ENCODE measurements around the gene TRPM2. TPM values are rescaled to one million over a fixed set of nuclear protein-coding genes. Genes with fewer than 3 reads are reported as not detected.

TRPM2 gene
- total RNA-seq, 4 donors from 2014 or later: 1.0 to 3.3 (median 3.1) TPM

GRCh38 chr21:44480200-44481053 is 127.0 kb downstream of the TRPM2 start:
- peaks cover 28% of the 10 kb centered on the region for H3K27me3 ChIP-seq
- H3K4me1 ChIP-seq: no peaks in the 10 kb centered on the region
- no peak for TF ChIP-seq POLR2AphosphoS5 (IDR thresholded peaks at IDR 0.05)
- no peak for TF ChIP-seq POLR2A (IDR thresholded peaks at IDR 0.05)
- TF ChIP-seq, protein P1, sequence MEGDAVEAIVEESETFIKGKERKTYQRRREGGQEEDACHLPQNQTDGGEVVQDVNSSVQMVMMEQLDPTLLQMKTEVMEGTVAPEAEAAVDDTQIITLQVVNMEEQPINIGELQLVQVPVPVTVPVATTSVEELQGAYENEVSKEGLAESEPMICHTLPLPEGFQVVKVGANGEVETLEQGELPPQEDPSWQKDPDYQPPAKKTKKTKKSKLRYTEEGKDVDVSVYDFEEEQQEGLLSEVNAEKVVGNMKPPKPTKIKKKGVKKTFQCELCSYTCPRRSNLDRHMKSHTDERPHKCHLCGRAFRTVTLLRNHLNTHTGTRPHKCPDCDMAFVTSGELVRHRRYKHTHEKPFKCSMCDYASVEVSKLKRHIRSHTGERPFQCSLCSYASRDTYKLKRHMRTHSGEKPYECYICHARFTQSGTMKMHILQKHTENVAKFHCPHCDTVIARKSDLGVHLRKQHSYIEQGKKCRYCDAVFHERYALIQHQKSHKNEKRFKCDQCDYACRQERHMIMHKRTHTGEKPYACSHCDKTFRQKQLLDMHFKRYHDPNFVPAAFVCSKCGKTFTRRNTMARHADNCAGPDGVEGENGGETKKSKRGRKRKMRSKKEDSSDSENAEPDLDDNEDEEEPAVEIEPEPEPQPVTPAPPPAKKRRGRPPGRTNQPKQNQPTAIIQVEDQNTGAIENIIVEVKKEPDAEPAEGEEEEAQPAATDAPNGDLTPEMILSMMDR (IDR thresholded peaks at IDR 0.05): no peak
- H3K9me3 ChIP-seq: no peaks in the 10 kb centered on the region
- ATAC-seq: no peak
- WGBS, 2 donors (ENCODE audit: low coverage in 1 of 2): 14 to 80% methylated on average over 2 to 6 of the region's 16 CpGs
- H3K27ac ChIP-seq: no peak overlapping the region
- H3K36me3 ChIP-seq: peaks cover 0 to 16% of the 10 kb centered on the region in 2 donors
- H3K4me3 ChIP-seq: no peak overlapping the region

DNA sequence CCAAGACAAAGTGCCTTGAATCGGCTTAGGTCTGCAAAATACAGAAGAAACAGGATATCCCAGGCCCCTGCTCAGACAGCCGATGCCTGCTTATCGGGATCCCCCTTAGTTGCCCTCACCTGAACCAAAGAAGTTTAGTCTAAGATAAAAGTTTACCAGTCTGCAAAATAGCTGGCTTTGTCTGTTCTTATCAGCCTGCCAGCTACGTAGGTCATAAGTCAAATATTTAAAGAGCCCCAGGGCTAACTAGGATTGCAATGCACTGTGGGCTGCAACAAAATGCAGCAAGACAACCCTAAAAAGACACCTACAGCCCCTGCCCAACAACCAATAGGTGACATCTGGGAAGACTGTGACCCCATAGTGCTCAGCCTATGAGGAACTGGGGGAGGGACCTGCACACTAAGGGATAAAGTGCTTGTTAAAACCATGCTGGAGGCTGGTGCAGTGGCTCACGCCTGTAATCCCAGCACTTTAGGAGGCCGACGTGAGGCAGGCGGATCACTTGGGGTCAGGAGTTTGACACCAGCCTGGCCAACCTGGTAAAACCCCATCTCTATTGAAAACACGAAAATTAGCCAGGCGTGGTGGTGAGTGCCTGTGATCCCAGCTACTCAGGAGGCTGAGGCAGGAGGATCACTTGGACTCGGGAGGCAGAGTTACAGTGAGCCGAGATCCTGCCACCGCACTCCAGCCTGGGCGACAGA is 129.3 kb downstream of the TRPM2 start:
- H3K4me3 ChIP-seq: no peak overlapping the region
- no peaks in the 10 kb centered on the region for H3K4me1 ChIP-seq
- TF ChIP-seq, protein P1 (IDR thresholded peaks at IDR 0.05): no peak
- TF ChIP-seq EP300 (IDR thresholded peaks at IDR 0.05): no peak
- TF ChIP-seq POLR2AphosphoS5 (IDR thresholded peaks at IDR 0.05): no peak
- TF ChIP-seq POLR2A (IDR thresholded peaks at IDR 0.05): no peak
- H3K27me3 ChIP-seq: peaks cover 31% of the 10 kb centered on the region
- 56 to 58% methylated on average over 3 to 7 of the region's 14 CpGs for WGBS, 2 donors (ENCODE audit: low coverage in 1 of 2)
- no peak for ATAC-seq
- H3K9me3 ChIP-seq: no peaks in the 10 kb centered on the region
- peaks cover 0 to 2% of the 10 kb centered on the region in 2 donors for H3K36me3 ChIP-seq
- no peak overlapping the region for H3K27ac ChIP-seq

DNA sequence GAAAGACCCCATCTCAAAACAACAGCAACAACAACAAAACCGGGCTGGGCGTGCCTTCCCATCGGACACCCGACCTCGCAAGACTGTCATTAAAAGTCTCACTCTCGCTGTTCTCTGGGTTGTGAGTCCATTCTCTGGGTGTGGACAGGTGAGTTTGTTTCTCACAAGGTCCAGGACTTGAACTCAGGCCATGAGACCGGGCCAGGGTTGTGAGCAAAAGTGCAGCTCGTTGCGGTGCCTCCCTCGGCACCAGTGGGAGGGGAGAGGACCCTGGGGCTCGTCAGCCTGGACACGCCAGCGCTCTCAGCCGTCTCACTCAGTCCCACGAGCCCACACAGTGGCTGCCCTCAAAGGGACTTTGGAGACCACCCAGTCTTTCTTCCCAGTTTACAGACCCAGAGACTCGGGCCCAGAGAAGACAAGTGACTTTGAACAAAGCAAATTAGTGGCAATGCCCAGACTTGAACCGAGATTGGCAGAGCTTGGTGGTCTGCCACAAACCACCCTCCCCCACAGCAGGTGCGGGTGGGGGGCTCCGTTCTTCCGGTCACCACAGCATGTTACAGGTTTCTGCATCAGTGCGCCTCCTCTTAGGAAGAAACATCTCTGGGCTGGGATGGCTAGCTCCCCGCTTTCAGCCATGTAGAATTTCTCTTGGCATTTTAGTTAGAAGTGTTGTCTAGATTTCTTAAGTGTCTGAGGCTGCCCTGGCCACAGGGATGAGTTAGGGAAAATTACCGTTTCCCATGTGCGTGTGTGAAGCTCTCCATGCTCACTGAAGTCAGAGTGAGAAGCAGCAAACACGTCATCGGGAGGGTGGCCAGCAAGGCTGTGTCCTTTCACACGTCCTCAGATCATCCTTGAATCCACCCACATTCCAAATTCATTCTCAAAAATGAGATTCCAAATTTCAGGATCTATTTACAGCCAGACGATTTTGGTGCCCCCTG is 130.1 kb downstream of the TRPM2 start:
- ATAC-seq: no peak
- H3K9me3 ChIP-seq: no peaks in the 10 kb centered on the region
- H3K27me3 ChIP-seq: peaks cover 36% of the 10 kb centered on the region
- no peak overlapping the region for H3K4me3 ChIP-seq
- H3K27ac ChIP-seq: no peak overlapping the region
- TF ChIP-seq, protein P1 (IDR thresholded peaks at IDR 0.05): no peak
- no peak for TF ChIP-seq POLR2AphosphoS5 (IDR thresholded peaks at IDR 0.05)
- TF ChIP-seq EP300 (IDR thresholded peaks at IDR 0.05): no peak
- no peak for TF ChIP-seq POLR2A (IDR thresholded peaks at IDR 0.05)
- no peaks in the 10 kb centered on the region for H3K4me1 ChIP-seq
- no peaks in the 10 kb centered on the region for H3K36me3 ChIP-seq
- WGBS, 2 donors (ENCODE audit: low coverage in 1 of 2): 65 to 75% methylated on average over 14 to 26 of the region's 28 CpGs

DNA sequence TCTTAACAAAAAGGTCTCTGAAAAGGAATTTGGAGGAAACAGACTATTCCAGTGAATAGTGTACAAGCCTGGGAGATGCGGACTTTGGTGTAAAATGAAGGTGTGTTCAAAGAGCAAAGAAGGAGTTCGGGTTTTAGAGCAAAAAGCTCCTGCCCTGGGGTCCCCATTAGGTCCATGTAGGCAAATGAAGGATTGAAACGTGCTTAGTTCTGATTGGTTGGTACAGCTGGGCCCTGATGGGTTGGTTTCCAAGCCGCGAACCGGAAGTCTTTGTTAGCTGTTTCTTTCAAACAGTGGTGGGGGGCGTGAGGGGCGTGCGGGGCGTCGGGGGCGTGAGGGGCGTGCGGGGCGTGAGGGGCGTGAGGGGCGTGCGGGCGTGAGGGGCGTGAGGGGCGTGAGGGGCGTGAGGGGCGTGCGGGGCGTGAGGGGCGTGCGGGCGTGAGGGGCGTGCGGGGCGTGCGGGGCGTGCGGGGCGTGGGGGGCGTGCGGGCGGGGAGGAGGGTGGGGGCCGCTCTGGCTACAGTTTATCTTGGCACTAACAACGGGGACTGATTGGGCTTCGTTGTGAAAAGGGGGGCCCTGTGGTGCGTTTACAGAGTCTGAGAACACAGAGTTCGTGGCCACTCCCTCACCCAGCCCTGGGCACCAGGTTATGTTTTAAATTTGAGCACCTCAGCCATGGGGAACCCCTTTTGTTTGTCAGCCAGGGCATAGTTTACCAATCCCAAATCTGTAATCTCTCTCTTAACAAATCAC is 131.3 kb downstream of the TRPM2 start:
- Histone ChIP-seq H3K4me3 (no peak overlapping the region), H3K36me3 (no peaks in the 10 kb centered on the region), H3K9me3 (no peaks in the 10 kb centered on the region), H3K27ac (no peak overlapping the region), H3K4me1 (no peaks in the 10 kb centered on the region), H3K27me3 (peaks cover 36% of the 10 kb centered on the region)
- WGBS, 2 donors (ENCODE audit: low coverage in 1 of 2): 83% methylated on average over 4 to 5 of the region's 43 CpGs
- ATAC-seq: no peak
- TF ChIP-seq POLR2AphosphoS5 (IDR thresholded peaks at IDR 0.05) (no peak), POLR2A (IDR thresholded peaks at IDR 0.05) (no peak), EP300 (IDR thresholded peaks at IDR 0.05) (no peak)
- TF ChIP-seq, protein P1 (IDR thresholded peaks at IDR 0.05): no peak
